ENCODE measurements around the gene TP73. TPM values are rescaled to one million over a fixed set of nuclear protein-coding genes. Genes with fewer than 3 reads are reported as not detected.

TP73 gene
- total RNA-seq, 1 donor from 2014 or later, result 13.0 TPM

DNA sequence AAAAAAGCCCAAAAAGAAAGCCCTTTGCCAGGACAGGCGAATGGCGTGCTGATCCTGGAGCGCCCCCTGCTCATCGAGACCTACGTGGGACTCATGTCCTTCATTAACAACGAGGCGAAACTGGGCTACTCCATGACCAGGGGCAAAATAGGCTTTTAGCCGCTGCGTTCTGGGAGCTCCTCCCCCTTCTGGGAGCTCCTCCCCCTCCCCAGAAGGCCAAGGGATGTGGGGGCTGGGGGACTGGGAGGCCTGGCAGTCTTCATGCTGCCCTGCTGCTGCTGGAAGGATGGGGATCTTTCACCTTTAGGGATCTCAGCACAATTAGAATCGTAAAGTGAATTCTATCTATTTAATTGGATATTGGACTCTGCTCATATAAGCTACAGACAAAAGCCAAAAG lies 23.9 kb upstream of the TP73 start:
- H3K4me1 Mint-ChIP-seq (ENCODE audit: low read depth, unreplicated experiment), result peaks cover 9% of the 10 kb centered on the region
- H3K9me3 Mint-ChIP-seq (ENCODE audit: unreplicated experiment), result peaks cover 2% of the 10 kb centered on the region
- no peaks in the 10 kb centered on the region for H3K36me3 Mint-ChIP-seq (ENCODE audit: unreplicated experiment)
- no peak overlapping the region for H3K27ac Mint-ChIP-seq (ENCODE audit: unreplicated experiment)
- TF ChIP-seq, protein P1, sequence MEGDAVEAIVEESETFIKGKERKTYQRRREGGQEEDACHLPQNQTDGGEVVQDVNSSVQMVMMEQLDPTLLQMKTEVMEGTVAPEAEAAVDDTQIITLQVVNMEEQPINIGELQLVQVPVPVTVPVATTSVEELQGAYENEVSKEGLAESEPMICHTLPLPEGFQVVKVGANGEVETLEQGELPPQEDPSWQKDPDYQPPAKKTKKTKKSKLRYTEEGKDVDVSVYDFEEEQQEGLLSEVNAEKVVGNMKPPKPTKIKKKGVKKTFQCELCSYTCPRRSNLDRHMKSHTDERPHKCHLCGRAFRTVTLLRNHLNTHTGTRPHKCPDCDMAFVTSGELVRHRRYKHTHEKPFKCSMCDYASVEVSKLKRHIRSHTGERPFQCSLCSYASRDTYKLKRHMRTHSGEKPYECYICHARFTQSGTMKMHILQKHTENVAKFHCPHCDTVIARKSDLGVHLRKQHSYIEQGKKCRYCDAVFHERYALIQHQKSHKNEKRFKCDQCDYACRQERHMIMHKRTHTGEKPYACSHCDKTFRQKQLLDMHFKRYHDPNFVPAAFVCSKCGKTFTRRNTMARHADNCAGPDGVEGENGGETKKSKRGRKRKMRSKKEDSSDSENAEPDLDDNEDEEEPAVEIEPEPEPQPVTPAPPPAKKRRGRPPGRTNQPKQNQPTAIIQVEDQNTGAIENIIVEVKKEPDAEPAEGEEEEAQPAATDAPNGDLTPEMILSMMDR (IDR thresholded peaks at IDR 0.05; ENCODE audit: partially characterized antibody, unreplicated experiment), result no peak
- DNase-seq, result peak; percentile 2
- H3K4me3 Mint-ChIP-seq (ENCODE audit: unreplicated experiment), result no peak overlapping the region
- peaks cover 7% of the 10 kb centered on the region for H3K27me3 Mint-ChIP-seq (ENCODE audit: unreplicated experiment)

DNA sequence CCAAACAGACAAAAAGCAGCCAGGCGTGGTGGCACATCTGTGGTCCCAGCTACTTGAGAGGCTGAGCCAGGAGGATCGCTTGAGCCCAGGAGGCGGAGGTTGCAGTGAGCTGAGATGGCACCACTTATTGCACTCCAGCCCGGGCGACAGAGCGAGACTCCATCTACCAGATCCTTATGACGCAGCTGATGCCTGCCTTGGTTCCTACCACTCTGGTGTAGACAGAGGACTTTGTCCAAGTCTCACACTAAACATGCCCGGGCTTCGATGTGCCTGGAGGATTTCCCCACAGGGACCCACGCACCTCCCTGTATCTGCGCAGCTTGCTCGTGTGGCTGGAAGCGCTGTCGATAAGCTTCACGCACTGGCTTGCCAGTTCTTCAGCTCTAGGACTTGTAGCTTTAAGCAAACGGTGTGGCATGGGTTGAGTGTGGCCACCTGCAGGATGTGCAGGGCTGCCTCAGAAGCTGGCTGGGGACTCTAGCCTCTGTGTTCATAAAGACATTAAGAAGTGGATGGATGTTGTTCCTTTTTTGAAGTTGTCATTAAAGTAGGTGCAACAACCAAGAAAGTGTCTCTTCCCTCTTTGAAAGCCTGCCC lies 22.7 kb upstream of the TP73 start:
- Mint-ChIP-seq H3K36me3 (ENCODE audit: unreplicated experiment) (no peaks in the 10 kb centered on the region), H3K4me3 (ENCODE audit: unreplicated experiment) (no peak overlapping the region), H3K9me3 (ENCODE audit: unreplicated experiment) (no peaks in the 10 kb centered on the region), H3K27me3 (ENCODE audit: unreplicated experiment) (peaks cover under 1% of the 10 kb centered on the region), H3K4me1 (ENCODE audit: low read depth, unreplicated experiment) (peaks cover 4% of the 10 kb centered on the region), H3K27ac (ENCODE audit: unreplicated experiment) (no peak overlapping the region)
- DNase-seq, result no peak
- TF ChIP-seq, protein P1 (IDR thresholded peaks at IDR 0.05; ENCODE audit: partially characterized antibody, unreplicated experiment), result no peak

DNA sequence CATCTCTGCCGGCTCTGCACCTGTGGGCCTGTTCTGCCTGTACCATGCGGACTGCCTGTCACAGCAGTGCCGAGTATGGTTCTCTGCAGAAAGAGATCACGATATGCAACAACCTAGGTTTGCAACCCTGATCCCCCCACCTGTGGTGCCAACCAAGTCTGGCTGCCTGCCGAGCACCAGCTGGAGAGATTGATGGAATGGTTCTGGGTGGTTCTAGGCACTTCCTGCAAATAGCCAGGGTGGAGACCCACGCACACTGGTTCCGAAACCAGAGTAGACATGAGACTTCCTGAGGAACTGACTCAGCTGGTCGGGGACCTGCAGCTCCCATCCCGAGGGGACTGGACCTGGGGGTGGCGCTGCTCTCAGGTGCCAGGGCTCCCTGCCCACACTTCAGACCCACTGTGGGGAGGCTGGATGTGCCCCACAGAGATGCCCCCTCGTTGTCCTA lies 22.1 kb upstream of the TP73 start:
- no peak overlapping the region for H3K4me3 Mint-ChIP-seq (ENCODE audit: unreplicated experiment)
- no peak overlapping the region for H3K27ac Mint-ChIP-seq (ENCODE audit: unreplicated experiment)
- no peaks in the 10 kb centered on the region for H3K9me3 Mint-ChIP-seq (ENCODE audit: unreplicated experiment)
- no peaks in the 10 kb centered on the region for H3K27me3 Mint-ChIP-seq (ENCODE audit: unreplicated experiment)
- DNase-seq, result no peak
- no peaks in the 10 kb centered on the region for H3K36me3 Mint-ChIP-seq (ENCODE audit: unreplicated experiment)
- TF ChIP-seq, protein P1 (IDR thresholded peaks at IDR 0.05; ENCODE audit: partially characterized antibody, unreplicated experiment), result no peak
- peaks cover 4% of the 10 kb centered on the region for H3K4me1 Mint-ChIP-seq (ENCODE audit: low read depth, unreplicated experiment)

DNA sequence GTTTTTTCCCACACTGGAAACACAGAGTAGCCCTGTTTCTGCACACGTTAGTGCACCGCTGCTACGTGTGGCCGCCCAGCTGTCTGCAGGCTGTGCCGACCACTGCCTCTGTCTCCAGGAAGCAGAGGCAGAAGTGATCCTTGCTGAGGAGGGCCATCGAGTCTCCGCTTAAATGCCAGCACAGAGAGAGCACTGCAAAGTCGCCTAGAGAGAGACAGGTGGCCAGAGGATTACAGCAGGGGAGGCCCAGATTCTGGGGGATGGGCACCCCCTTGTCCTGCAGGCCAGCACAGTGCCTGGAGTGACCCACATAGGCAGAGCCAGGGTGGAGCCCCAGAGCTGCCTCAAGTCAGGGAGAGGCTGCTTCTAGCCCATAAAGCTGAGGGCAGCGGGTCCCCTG lies 21.4 kb upstream of the TP73 start:
- Mint-ChIP-seq H3K4me1 (ENCODE audit: low read depth, unreplicated experiment) (peaks cover 3% of the 10 kb centered on the region), H3K27ac (ENCODE audit: unreplicated experiment) (peak overlapping the region; percentile 55), H3K27me3 (ENCODE audit: unreplicated experiment) (no peaks in the 10 kb centered on the region), H3K4me3 (ENCODE audit: unreplicated experiment) (no peak overlapping the region), H3K9me3 (ENCODE audit: unreplicated experiment) (no peaks in the 10 kb centered on the region), H3K36me3 (ENCODE audit: unreplicated experiment) (no peaks in the 10 kb centered on the region)
- no peak for DNase-seq
- TF ChIP-seq, protein P1 (IDR thresholded peaks at IDR 0.05; ENCODE audit: partially characterized antibody, unreplicated experiment), result no peak

DNA sequence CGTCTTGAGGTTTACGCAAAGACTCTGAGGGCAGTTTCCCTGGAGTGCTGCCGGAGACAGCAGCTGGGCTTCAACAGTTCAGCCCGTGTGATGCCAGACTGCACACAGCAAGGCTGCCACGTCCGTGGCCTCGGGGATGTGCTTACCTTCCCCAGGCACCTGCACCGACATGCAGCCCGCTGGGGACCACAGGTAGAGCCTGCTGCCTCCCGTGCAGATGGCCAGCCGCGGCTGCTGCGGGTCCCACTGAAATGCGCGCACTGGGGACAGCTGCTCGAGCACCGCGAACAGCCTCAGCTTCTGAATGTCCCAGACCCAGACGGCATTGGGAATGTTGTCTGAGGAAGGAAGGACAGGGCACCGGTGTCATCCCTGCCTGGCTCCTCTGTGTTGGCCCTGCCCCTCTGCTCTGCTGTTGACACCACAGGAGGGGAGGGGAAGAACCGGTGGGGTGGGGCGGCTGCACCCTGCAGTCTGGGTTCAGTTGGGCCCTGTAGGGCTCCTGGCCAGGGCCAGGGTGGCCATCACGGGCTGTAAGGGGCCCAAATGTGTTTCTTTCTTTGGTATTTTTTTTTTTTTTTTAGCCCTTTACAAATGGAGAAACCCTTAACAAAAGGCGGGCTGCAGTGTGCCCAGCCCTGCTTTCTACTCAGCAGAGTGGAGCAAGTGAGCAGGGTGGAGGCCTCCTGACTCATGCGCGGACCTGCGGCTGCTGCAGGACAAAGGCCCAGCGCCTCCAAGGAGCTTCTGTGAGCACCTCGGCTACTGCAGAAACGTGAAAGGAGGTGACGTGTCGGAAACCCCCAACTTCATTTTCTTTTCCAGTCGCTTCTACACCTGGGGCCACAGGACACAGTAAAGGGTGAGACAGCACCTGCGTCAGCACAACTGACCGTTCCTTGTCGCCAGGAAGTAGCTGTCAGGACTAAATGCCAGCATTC lies 20.7 kb upstream of the TP73 start:
- no peak for DNase-seq
- H3K4me1 Mint-ChIP-seq (ENCODE audit: low read depth, unreplicated experiment), result peaks cover 3% of the 10 kb centered on the region
- peaks cover 3% of the 10 kb centered on the region for H3K36me3 Mint-ChIP-seq (ENCODE audit: unreplicated experiment)
- TF ChIP-seq, protein P1 (IDR thresholded peaks at IDR 0.05; ENCODE audit: partially characterized antibody, unreplicated experiment), result no peak
- H3K4me3 Mint-ChIP-seq (ENCODE audit: unreplicated experiment), result no peak overlapping the region
- H3K9me3 Mint-ChIP-seq (ENCODE audit: unreplicated experiment), result no peaks in the 10 kb centered on the region
- H3K27ac Mint-ChIP-seq (ENCODE audit: unreplicated experiment), result no peak overlapping the region
- H3K27me3 Mint-ChIP-seq (ENCODE audit: unreplicated experiment), result no peaks in the 10 kb centered on the region

Measured in glutamatergic neuron (in vitro differentiated cells).